HG03103 (cell line): Measurements from ENCODE around the gene HOPX.
"Not testable (repeated sequence)": the region's sequence is repeated elsewhere in the genome, so short reads cannot be mapped to it uniquely, and the experiment has no call there.

Source experiments
- ATAC-seq: cut with Tn5 transposase; IDR thresholded peaks from one replicate; pipeline ENCODE4 v1.9.1; 2021; ENCODE audit warnings: low read depth; ENCODE audit not compliant: unreplicated experiment

Gene HOPX

GRCh38 chr4:56681158-56681852 lies at the start of gene HOPX:
Gene HOPX (minus strand): TSS chr4:56681296. CDS start chr4:56657816, 23,480 bp downstream.
- peak; percentile 82 for ATAC-seq

- ATAC-seq: no peak
Measured at GRCh38 chr4:56730097-56730496, 49.0 kb upstream of the HOPX start.

- no peak for ATAC-seq
Measured at GRCh38 chr4:56728512-56728911, 47.4 kb upstream of the HOPX start.

- no peak for ATAC-seq
Measured at GRCh38 chr4:56727150-56727549, 46.1 kb upstream of the HOPX start.

DNA sequence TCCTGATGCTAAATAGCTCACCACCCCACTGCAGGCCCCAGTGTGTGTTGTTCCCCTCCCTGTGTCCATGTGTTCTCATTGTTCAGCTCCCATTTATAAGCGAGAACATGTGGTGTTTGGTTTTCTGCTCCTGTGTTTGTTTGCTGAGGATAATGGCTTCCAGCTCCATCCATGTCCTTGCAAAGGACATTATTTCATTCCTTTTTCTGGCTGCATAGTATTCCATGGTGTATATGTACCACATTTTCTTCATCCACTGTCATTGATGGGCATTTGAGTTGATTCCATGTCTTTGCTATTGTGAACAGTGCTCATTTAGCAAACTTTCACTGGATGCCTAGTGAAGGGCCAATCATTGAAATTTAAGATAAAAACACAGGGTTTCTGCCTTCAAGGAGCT lies 45.5 kb upstream of the HOPX start:
- not testable (repeated sequence) for ATAC-seq

GRCh38 chr4:56723659-56724230 lies 42.6 kb upstream of the HOPX start:
- ATAC-seq: no peak

DNA sequence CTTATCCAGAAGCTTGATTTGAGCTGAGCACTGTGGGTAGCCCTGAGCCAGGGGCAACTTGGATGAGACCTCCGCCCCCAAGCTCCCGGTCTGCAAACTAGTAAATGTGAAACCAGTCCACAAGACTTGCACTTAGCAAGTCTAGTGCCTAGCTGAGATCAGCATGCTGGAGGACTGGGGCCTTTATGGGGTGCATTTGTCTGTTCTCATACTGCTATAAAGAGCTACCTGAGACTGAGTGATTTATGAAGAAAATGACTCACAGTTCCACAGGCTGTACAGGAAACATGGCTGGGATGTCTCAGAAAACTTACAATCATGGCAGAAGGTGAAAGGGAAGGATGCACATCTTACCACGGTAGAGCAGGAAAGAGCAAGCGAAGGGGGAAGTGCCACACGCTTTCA lies 42.1 kb upstream of the HOPX start:
- no peak for ATAC-seq

GRCh38 chr4:56708146-56708545 lies 27.1 kb upstream of the HOPX start:
- ATAC-seq: no peak

DNA sequence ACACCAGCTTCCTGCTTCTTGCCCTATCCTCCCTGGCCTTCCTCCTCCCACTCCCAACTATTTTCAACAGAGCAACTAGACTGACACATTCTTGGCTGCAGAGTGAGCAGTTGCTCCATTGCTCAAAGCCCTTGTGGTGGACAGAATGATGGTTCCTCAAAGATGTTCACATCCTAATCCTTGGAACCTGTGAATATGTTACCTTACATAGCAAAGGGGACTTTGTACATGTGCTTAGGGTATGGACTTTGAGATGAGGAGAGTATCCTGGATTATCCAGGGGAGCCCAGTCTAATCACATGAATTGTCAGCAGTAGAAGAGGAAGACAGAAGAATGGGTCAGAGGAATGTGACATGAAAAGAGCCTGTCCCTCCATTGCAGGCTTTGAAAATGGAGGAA lies 24.9 kb upstream of the HOPX start:
- no peak for ATAC-seq

DNA sequence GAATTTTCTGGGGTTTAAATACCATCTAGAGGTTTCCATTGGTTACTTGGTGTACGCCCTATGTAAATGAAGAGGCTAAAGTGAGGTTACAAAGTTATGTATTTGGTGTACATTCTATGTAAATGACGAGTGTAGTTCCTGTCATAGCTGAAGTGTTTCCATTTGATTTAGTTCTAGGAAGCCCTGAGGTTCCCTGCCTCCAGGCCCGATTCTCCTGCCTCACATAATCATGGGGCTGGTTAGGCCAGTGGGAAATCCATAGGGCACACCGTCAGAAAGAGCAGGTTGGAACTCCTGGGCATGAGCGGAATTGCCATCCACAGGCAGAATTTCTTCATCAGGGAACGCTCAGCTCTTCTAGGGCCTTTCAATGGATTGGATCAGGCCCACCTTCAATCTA lies 24.2 kb upstream of the HOPX start:
- no peak for ATAC-seq

GRCh38 chr4:56704089-56704871 lies 23.2 kb upstream of the HOPX start:
- no peak for ATAC-seq

GRCh38 chr4:56703378-56703777 lies 22.3 kb upstream of the HOPX start:
- ATAC-seq: no peak

DNA sequence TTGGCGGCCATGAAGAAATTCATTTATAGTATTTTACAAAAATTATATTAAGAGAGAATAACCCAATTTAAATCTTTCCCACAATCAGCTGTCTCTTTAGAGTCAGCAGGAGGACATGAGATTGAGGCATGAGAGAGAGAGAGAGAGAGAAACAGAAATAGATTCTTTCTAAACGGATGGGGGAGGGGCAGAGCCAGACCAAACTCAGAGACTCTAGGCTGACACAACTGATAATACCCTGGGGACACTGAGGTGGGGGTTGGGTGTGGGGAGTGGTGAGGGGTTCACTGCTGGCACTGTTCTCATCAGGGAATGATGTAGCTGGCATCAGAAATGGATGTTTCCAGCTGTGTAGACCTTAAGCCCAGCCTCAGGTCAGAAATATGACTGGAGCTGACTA lies 20.5 kb upstream of the HOPX start:
- ATAC-seq: no peak

GRCh38 chr4:56701161-56701480 lies 20.0 kb upstream of the HOPX start:
- no peak for ATAC-seq

GRCh38 chr4:56699537-56700105 lies 18.5 kb upstream of the HOPX start:
- ATAC-seq: no peak

DNA sequence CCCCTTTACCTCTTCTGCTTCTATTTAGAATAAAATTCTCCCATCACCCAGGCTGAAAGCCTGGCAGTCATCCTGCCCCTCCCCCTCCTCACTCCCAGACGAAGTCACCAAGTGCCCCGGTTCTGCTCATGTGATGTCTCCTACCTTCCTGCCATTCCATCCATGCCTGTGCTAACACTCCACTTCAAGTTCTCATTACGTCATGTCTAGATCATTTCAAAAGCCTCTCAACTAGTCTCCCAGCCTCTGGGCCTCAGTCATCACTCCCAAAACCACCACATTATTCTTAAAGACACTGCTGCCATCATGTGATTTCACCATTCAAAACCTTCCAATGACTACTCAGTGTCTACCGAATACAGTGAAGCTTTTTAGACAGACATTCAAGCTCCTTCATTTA lies 17.2 kb upstream of the HOPX start:
- ATAC-seq: no peak

DNA sequence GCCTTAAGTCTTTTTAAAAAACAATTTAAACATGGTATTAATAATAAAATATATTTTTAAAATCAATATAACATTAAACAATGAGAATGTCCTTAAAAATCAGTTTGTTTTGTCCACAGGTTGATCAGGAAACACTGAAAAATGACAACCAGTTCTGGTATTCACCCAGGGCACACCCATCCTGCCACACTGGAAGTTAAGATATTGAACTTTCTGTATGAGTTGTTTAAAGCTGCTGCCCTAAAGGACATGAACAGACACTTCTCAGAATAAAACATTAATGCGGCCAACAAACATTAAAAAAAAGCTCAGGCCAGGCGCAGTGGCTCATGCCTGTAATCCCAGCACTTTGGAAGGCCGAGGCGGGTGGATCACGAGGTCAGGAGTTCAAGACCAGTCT lies 15.0 kb upstream of the HOPX start:
- ATAC-seq: no peak

GRCh38 chr4:56693476-56693875 lies 12.4 kb upstream of the HOPX start:
- ATAC-seq: not testable (repeated sequence)

DNA sequence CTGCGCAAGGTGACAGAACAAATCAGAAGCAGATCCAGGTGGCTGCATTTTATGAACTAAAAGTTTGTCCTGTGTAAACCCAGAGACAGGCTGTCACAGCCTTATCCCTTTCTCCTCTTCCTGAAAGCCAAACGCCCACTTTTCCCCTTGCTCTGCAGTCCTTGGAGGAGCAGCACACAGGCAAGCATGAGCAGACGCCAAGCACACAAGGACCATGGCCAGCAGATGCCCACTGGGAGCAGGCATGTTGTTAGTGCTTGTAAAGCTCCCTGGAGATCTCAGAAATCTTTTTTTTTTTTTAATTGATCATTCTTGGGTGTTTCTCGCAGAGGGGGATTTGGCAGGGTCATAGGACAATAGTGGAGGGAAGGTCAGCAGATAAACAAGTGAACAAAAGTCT lies 11.5 kb upstream of the HOPX start:
- no peak for ATAC-seq

GRCh38 chr4:56691425-56691824 lies 10.3 kb upstream of the HOPX start:
- no peak for ATAC-seq

DNA sequence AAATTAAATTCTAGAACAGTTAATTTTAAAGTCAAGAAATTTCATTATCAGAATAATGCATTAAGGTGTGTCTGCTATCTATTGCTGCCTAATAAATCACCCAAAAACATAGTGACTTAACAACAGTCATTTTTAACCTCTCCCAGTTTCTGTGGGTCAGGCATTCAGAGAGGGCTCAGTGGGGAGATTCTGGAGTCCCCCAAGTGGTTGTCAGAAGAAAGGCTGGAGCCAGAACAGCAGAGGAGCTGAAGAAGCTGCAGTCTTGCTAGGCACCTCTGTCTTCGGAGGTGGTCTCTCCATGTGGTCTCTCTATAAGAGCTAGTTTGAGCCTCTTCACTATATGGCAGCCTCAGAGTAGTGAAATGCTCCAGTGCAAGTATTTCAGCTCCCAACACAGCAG lies 9.3 kb upstream of the HOPX start:
- no peak for ATAC-seq
